Right renal pelvis (tissue), 4 donors: ENCODE data around the gene ZNF346. TPM values are rescaled to one million over a fixed set of nuclear protein-coding genes. Genes with fewer than 3 reads are reported as not detected.
"Not testable (repeated sequence)": the region's sequence is repeated elsewhere in the genome, so short reads cannot be mapped to it uniquely, and the experiment has no call there.

Experiments
- DNase-seq, 4 donors: peaks; one replicate each; pipeline ENCODE4 v3.0.0-alpha.2; 2013; ENCODE audit warnings: low read depth in 4 of 4, low spot score in 3 of 4, missing footprints in 1 of 4
- polyA plus RNA-seq, 4 donors: library from polyadenylated mRNA; unstranded; fragments of 120-200 nt; gene quantifications; one replicate each; pipeline ENCODE4 v1.2.1, GENCODE V29; 2013; ENCODE audit not compliant: insufficient read length in 4 of 4

The ZNF346 gene
- polyA plus RNA-seq, 4 donors, result 20.0 to 26.9 (median 23.3) TPM

DNA sequence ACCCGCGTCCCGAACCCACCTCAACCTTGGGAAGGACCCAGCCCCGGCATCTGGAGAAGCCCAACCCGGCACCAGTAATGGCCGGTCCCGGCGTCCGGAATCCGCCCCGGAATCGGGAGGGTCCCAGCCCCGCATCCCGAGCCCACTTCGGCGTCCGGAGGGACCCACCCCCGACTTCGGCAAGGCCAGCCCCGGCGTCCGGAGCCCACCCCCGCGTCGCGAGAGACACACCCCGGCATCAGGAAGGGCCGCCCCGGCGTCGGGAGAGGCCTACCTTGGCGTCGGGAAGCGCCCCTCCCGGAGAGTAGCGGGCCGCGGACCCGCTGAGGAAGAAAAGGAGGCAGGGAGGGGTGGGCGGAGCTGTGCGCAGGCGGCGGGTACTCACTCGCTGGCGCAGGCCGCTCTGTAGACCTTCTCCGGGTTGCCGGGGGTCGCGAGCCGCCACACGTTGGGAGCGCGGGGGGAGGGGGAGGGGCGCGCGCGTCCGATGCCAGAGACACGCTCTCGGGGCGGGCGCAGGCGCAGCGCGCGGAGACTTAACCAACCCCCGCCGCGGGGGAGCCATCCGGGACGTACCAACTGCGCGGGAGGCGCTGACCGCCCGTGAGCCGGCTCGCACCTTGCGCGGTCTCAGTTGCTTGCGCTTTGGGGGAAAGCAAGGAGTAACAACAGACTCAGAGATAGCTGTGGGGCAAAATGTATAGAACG lies 16.1 kb upstream of the ZNF346 start, which contains the start of gene UIMC1:
Gene UIMC1 (minus strand): TSS at position 515 of the 708 bp plus-strand sequence. CDS start 24,164 bp downstream, outside the sequence.
- peak; percentile 86 to 90 (median 89) for DNase-seq

- DNase-seq, result peak in 1 of 4 donors; percentile 15
Observed at GRCh38 chr5:177008716-177009115, 13.8 kb upstream of the ZNF346 start.

DNA sequence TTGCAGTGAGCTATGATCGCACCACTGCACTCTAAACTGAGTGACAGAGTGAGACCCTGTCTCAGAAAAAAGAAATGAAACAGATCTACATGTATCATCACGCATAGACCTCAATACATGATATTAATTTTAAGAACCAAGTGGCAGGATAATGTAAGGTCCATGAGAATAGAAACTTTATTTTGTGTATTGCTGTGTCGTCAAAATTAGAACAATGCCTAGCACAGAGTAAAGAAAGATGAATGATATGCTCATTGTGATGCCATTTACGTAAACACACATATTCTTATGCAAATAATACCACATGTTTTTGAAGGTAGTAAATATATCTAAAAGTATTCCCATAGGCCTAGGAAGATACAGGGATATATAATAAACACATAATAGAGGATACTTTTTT lies 12.3 kb upstream of the ZNF346 start:
- no peak for DNase-seq

- DNase-seq, result no peak
Observed at GRCh38 chr5:177015156-177015555, 7.3 kb upstream of the ZNF346 start.

DNA sequence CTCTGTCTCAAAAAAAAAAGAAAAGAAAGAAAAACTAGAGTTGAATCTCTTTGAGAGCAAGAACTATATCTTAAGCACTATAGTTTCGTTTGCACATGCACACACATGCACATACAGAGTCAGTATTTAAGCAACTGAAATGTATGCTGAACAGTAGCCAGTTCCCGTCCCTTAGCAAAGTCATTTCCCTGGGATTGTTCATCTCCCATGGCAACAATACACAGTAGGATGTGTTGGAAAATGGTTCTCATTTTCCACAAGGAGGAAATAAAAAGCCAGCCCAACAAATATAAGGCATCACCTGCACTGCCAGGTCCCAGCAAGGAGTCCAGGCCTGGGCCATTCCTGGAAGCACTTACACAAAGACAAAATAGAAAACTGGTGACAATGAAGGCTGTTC lies 4.2 kb upstream of the ZNF346 start:
- DNase-seq, result no peak

DNA sequence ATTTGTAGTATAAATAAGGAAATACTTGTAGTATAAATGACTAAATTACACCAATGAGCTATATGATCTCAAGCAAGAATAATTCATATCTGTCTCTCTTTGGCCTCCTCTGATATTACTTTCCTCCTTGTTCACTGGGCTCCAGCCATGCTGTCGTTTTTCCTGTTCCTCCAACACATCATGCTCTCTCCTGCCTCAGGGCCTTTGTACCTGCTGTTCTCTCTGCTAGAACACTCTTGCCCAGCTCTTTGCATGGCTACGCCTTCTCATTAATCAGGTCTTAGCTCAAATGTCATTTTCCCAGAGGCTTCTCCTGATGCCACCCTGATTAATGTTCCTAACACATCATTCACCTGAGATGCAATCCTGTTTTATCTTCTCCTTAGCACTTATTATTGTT lies 2.5 kb upstream of the ZNF346 start:
- DNase-seq, result no peak

GRCh38 chr5:177023303-177023664 lies 788 bp downstream of the ZNF346 start:
- no peak for DNase-seq

DNA sequence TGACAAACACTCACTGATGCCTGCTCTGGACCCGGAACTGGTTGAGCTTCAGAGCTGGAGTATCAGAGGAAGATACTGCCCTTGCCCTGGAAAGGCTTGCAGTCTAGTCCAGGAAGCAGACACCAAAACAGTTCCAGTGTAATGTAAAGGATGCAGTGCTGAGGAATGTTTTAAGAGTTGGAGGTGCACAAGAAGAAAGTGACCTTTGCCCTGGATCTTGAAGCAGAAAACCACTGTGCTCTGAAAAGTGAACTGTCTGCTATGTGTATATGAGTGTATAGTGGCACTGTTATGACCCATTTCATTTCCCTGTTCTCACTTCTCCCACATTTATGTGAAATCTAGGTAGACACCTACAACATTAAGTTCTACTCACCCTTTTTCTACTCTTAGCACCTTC lies 2.1 kb downstream of the ZNF346 start:
- no peak for DNase-seq

GRCh38 chr5:177025101-177025601 lies 2.7 kb downstream of the ZNF346 start:
- DNase-seq, result no peak

- DNase-seq, result no peak
Observed at GRCh38 chr5:177027665-177028064, 5.2 kb downstream of the ZNF346 start.

DNA sequence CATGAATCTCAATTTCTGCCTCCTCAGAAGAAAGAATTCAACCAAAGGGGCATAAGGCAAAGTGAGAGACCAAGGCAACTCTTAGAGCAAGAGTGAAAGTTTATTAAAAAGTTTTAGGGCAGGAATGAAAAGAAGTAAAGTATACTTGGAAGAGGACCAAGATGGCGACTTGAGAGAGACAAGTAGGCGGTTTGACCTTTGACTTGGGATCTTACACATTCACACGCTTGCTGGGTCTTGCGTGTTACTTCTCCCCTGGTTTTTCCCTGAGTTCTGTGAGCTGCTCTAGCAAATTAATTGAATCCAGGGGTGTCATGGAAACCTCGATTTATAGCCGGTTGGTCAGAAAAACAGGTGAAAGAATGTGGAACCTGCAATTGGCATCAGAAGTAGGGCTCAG lies 7.0 kb downstream of the ZNF346 start:
- DNase-seq, result no peak

- DNase-seq, result no peak
Observed at GRCh38 chr5:177035976-177036375, 13.5 kb downstream of the ZNF346 start.

DNA sequence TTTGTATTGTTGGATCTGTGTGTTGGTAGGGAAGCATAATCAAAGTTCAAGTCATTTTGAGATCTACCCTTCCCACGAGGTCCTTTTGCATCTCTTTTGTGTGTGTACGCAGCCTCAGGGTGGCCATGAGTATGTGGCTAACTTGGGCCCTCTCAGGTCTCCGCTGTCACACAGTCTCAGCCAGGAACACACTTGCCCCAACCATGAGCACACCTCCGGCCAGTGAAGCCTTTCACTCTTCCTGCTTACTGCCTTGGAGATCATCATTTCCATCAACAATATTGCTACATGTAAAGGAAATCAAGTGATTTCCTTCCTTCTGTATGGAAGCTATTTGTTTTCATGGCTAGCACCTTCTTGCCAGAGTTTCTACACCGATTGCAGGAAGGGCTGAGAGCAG lies 13.9 kb downstream of the ZNF346 start:
- no peak for DNase-seq

DNA sequence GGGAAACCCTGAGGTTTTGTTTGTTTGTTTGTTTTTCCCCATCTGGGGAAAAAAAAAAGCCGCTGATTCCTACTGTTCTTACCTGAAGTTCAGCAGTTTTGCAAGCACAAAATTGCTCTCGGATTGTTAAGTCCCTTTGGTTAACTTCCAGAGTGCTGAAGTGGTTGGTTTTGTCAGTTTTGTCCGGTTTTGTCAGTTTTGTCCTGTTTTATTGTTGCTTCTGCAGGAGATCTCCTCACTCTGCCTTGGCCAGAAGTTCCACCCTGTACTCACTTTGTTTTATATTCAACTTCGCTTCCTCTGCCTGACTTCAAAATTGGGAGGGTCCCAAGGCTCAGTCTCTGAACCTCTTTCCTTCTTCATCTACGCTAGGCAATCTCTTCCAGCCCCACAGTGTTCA lies 14.4 kb downstream of the ZNF346 start:
- no peak for DNase-seq

DNA sequence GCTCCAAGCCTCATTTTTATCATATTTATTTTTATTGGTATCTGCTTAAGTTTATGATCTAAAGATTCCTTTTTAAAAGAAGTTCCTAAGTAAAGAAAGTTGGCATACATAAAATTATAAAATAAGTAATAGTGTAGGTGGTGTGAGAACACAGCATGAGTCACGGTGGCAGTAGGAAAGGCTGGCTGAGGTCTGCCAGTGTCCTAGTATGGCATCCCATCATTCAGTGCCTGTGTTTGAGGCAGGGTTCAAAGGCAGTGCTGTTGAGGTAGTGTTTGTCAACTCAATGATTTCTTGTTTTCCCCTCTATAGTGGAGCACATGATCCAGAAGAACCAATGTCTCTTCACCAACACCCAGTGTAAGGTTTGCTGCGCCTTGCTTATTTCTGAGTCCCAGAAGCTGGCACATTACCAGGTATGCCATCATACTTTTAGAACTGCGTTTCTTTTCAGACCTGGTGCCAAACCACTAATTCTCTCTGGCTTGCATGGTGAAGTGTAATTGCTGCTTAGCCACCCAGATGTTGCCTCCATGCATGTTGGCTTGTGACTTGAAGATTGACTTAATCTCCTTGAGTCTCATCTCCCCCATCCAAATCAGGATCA lies 18.4 kb downstream of the ZNF346 start:
- DNase-seq, result no peak

DNA sequence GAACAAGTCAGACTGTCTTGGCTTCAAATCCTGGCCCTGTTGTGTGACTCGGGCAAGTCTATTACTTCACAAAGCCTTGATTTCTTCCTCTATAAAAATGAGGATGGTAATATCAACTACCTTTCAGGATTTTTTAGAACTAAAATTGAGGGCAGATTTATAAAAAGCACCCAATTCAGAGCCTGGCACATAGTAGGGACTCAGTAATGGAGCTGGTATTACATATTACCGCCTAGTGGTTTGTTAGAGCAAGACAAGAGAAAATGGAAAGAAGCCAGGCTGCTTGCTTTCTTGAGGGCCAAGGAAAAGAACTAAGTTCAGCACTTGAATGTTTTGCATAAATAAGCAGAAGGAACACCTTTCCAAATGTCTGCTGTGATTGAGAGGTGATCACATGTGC lies 19.4 kb downstream of the ZNF346 start:
- no peak for DNase-seq

GRCh38 chr5:177043114-177043513 lies 20.6 kb downstream of the ZNF346 start:
- no peak for DNase-seq

GRCh38 chr5:177043958-177044357 lies 21.5 kb downstream of the ZNF346 start:
- no peak for DNase-seq

GRCh38 chr5:177044641-177045040 lies 22.1 kb downstream of the ZNF346 start:
- DNase-seq, result no peak

DNA sequence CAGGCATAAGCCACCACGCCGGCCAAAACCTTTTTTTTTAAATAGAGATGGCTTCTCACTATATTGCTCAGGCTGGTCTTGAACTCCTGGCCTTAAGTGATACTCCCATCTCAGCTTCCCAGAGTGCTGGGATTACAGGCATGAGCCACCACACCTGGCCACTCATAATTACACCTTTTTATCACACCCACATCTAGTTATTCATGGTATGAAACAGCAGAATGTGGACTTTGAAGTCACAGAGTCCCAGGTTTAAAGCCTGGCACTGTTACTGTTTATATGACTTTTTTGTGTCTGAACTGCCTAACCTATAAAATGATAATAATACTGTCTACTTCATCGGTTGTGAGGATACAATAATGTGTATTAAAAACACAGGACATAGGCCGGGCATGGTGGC lies 23.1 kb downstream of the ZNF346 start:
- DNase-seq, result no peak

GRCh38 chr5:177048531-177048930 lies 26.0 kb downstream of the ZNF346 start:
- not testable (repeated sequence) for DNase-seq

DNA sequence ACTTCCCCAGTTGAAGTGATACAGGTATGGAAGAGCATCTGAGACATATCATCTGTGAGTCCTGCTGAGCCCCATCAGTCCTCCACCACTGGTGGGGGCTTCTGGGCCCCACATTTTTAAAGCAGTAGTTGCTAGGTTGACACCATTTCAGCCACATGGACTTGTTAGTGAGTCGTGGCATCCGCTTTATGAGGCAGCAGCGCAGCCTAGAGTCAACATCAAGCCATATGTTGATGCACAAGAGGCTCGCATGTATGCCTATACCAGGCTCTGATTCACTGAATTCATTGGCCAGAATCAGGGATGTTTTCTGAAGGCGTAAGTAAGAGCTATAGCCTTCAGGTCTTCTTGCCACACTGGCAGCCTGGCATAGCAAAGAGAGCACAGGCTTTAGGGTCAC lies 26.8 kb downstream of the ZNF346 start:
- DNase-seq, result no peak
